ENCODE measurements around the gene INHBA.

Gene INHBA

DNA sequence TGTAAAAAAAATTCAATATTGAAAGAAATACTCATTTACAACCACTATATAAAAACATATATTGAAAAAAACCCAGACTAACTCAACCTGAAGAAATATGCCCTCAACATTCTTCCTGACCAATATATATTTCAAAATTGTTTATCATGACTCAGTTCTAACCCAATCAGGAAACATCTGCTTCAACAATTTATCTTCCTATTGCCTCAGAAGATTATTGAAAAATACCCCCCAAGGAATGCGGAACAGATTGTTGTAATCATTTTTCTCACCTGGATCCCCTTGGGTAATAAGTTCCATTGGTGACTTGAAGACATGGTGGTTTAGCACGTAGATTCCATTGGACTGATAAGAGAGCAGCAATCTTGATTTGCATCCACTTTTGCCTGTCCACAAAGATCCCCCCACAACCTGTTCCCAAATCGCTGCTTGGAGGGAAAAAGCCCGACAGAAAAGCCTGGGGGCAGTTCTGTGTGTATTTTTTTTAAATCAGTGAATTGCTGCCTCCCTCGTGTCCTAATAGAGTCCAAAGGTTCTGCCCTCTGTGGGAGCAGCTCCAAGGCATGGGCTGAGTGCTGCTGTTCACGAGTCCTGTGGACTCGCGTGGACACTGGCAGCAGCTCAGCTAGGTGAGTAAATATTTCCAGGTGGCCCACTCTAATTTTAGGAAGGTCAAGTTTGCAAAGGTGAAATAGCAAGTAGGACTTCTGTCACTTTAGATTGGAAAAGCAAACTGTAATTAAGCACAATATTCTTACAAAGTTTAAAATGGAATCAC is 5.9 kb upstream of the INHBA start:
- no peak overlapping the region for H3K14ac ChIP-seq (ENCODE audit: low read length)
- no peak overlapping the region for H4K8ac ChIP-seq (ENCODE audit: low read depth, low read length)
- no peak overlapping the region for H3K27ac ChIP-seq (replicated peaks; ENCODE audit: low read length)
- H3K36me3 ChIP-seq (replicated peaks in 1 of 2; ENCODE audit: control insufficient read depth in 2 of 2, insufficient read depth in 2 of 2, low read length in 2 of 2) = no peaks in the 10 kb centered on the region
- H3K9me3 ChIP-seq (replicated peaks in 1 of 2; ENCODE audit: control insufficient read depth in 2 of 2, insufficient read depth in 1 of 2, low read depth in 1 of 2, low read length in 2 of 2) = no peaks in the 10 kb centered on the region
- no peak for DNase-seq (ENCODE audit: low spot score)
- H3K79me1 ChIP-seq (ENCODE audit: low read depth, low read length) = no peaks in the 10 kb centered on the region
- no peak overlapping the region for H3K4me2 ChIP-seq (ENCODE audit: insufficient read depth, low read length, poor library complexity, severe bottlenecking)
- no peak overlapping the region for H2BK120ac ChIP-seq (ENCODE audit: low read depth, low read length)
- H4K91ac ChIP-seq (ENCODE audit: low read depth, low read length, poor library complexity) = no peak overlapping the region
- H2BK5ac ChIP-seq (ENCODE audit: low read length) = no peak overlapping the region
- H3K18ac ChIP-seq (ENCODE audit: low read length) = no peak overlapping the region
- H2BK15ac ChIP-seq (ENCODE audit: low read length) = no peak overlapping the region
- WGBS, 2 donors (ENCODE audit: extremely low coverage in 2 of 2, insufficient read length in 2 of 2, insufficient replicate concordance in 1 of 2) = no CpG with 5 or more reads among the region's 8 CpGs
- H2AK5ac ChIP-seq (ENCODE audit: low read depth, low read length) = no peak overlapping the region
- H3K23ac ChIP-seq (ENCODE audit: low read depth, low read length, poor library complexity) = no peak overlapping the region
- H3K27me3 ChIP-seq (ENCODE audit: control insufficient read depth in 3 of 3, insufficient read depth in 3 of 3, low read depth in 1 of 3, low read length in 3 of 3) = peaks cover 0 to 9% (median 3%) of the 10 kb centered on the region in 3 experiments
- no peak overlapping the region for H3K4me3 ChIP-seq (ENCODE audit: low read length in 2 of 2)
- no peak overlapping the region for H2BK12ac ChIP-seq (ENCODE audit: low read length)
- no peak overlapping the region for H3K4ac ChIP-seq (ENCODE audit: low read length)
- peaks cover 7 to 8% of the 10 kb centered on the region in 2 donors for H3K4me1 ChIP-seq (ENCODE audit: control insufficient read depth in 2 of 2, insufficient read depth in 1 of 2, low read depth in 1 of 2, low read length in 2 of 2)
- no peak overlapping the region for H2AFZ ChIP-seq (ENCODE audit: low read length)
- H3K9ac ChIP-seq (ENCODE audit: low read depth, low read length, poor library complexity) = no peak overlapping the region

DNA sequence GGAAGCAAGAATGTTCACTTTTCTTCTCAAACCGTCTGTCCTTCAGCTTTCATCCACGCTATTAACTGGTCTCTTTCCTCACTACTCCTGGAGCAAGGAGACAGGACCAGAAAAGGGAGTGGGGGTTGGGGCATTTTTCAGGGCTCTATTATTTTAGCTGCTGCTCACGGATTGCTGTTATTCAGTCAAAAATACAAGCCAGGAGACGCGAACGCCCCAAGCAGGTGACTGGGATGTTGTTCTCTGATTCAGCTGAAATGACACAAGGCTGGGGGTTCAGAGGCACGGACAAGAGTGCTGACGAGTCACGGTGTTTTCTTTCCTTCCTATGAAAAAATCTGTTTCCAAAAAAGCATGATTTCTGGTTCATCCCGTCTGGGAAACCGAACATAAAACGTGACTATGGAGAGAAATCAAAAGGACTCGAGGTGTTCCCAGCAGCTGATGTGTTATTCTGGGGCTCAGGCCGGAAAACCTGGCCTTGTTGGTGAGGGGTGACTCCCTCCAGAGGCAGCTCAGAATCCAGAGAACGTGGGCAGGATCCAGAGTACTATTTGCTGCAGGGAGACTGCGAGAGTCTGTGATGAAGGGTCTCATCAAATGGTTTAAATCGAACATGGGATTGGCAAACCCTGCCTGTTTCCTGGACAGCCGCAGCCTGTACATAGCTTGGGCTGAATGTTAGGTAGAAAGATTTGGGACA is 3.5 kb upstream of the INHBA start:
- Histone ChIP-seq H4K8ac (ENCODE audit: low read depth, low read length) (no peak overlapping the region), H2BK12ac (ENCODE audit: low read length) (no peak overlapping the region), H2BK5ac (ENCODE audit: low read length) (no peak overlapping the region), H4K91ac (ENCODE audit: low read depth, low read length, poor library complexity) (no peak overlapping the region), H3K36me3 (replicated peaks in 1 of 2; ENCODE audit: control insufficient read depth in 2 of 2, insufficient read depth in 2 of 2, low read length in 2 of 2) (no peaks in the 10 kb centered on the region), H2AK5ac (ENCODE audit: low read depth, low read length) (no peak overlapping the region), H3K18ac (ENCODE audit: low read length) (no peak overlapping the region), H2BK15ac (ENCODE audit: low read length) (no peak overlapping the region), H3K4ac (ENCODE audit: low read length) (no peak overlapping the region), H3K4me3 (ENCODE audit: low read length in 2 of 2) (no peak overlapping the region), H3K9me3 (replicated peaks in 1 of 2; ENCODE audit: control insufficient read depth in 2 of 2, insufficient read depth in 1 of 2, low read depth in 1 of 2, low read length in 2 of 2) (no peaks in the 10 kb centered on the region), H3K14ac (ENCODE audit: low read length) (no peak overlapping the region), H3K4me2 (ENCODE audit: insufficient read depth, low read length, poor library complexity, severe bottlenecking) (peak overlapping the region; percentile 90), H3K27me3 (ENCODE audit: control insufficient read depth in 3 of 3, insufficient read depth in 3 of 3, low read depth in 1 of 3, low read length in 3 of 3) (peaks cover 0 to 9% (median 3%) of the 10 kb centered on the region in 3 experiments), H2AFZ (ENCODE audit: low read length) (peak overlapping the region; percentile 95), H3K79me1 (ENCODE audit: low read depth, low read length) (no peaks in the 10 kb centered on the region), H3K4me1 (ENCODE audit: control insufficient read depth in 2 of 2, insufficient read depth in 1 of 2, low read depth in 1 of 2, low read length in 2 of 2) (peaks cover 8 to 13% of the 10 kb centered on the region in 2 donors), H2BK120ac (ENCODE audit: low read depth, low read length) (no peak overlapping the region), H3K9ac (ENCODE audit: low read depth, low read length, poor library complexity) (no peak overlapping the region), H3K23ac (ENCODE audit: low read depth, low read length, poor library complexity) (no peak overlapping the region), H3K27ac (replicated peaks; ENCODE audit: low read length) (no peak overlapping the region)
- no peak for DNase-seq (ENCODE audit: low spot score)
- WGBS, 2 donors (ENCODE audit: extremely low coverage in 2 of 2, insufficient read length in 2 of 2, insufficient replicate concordance in 1 of 2) = no CpG with 5 or more reads among the region's 18 CpGs

DNA sequence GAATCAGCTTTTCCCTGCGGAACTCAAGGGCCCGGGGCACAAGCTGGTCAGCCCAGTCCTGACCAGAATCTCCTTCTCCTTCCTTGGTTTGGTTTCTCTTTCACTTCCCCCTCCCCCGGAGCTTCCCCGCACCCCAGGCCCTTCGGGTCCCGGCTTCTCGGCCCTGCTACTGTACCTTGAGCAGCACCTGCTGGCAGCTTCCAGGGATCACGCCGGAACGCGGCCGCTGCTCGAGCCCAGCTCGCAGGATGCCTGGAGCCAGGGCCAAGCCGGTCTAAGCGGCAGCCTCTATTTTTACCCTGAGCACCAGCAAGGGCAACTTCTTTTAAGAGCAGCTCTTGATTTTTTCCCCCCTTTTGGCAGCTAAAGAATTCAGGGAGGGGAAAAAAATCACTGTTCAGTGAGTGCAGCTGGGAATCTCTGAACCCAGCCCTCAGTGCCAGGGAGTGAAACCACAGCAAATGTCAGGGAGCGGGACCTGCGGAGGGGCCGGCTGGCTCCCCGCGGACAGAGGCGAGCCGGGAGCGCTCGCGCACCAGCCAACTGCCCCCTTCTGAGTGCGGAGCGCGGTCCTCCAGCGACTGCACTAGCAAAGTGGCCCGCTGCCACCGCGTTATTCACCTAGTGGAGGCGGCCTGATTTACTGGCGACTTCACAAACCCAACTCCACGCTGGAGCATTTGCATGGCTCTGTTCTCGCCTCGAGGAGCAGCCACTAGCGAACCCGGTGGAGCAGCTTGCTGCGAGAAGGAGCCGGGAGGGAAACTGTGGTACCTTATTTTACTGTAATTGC is 2.4 kb upstream of the INHBA start:
- peaks cover 12 to 20% of the 10 kb centered on the region in 2 donors for H3K4me1 ChIP-seq (ENCODE audit: control insufficient read depth in 2 of 2, insufficient read depth in 1 of 2, low read depth in 1 of 2, low read length in 2 of 2)
- H2AK5ac ChIP-seq (ENCODE audit: low read depth, low read length) = no peak overlapping the region
- no peak overlapping the region for H3K4ac ChIP-seq (ENCODE audit: low read length)
- no peaks in the 10 kb centered on the region for H3K79me1 ChIP-seq (ENCODE audit: low read depth, low read length)
- H2BK5ac ChIP-seq (ENCODE audit: low read length) = no peak overlapping the region
- no CpG with 5 or more reads among the region's 42 CpGs for WGBS, 2 donors (ENCODE audit: extremely low coverage in 2 of 2, insufficient read length in 2 of 2, insufficient replicate concordance in 1 of 2)
- H2BK120ac ChIP-seq (ENCODE audit: low read depth, low read length) = no peak overlapping the region
- H3K27ac ChIP-seq (replicated peaks; ENCODE audit: low read length) = no peak overlapping the region
- peak overlapping the region; percentile 37 for H3K9ac ChIP-seq (ENCODE audit: low read depth, low read length, poor library complexity)
- H3K27me3 ChIP-seq (ENCODE audit: control insufficient read depth in 3 of 3, insufficient read depth in 3 of 3, low read depth in 1 of 3, low read length in 3 of 3) = peaks cover 0 to 12% (median 3%) of the 10 kb centered on the region in 3 experiments
- peak overlapping the region; percentile 44 for H3K18ac ChIP-seq (ENCODE audit: low read length)
- H3K9me3 ChIP-seq (replicated peaks in 1 of 2; ENCODE audit: control insufficient read depth in 2 of 2, insufficient read depth in 1 of 2, low read depth in 1 of 2, low read length in 2 of 2) = no peaks in the 10 kb centered on the region
- no peak overlapping the region for H4K91ac ChIP-seq (ENCODE audit: low read depth, low read length, poor library complexity)
- H2AFZ ChIP-seq (ENCODE audit: low read length) = peak overlapping the region; percentile 95
- peak overlapping the region; percentile 90 for H3K4me2 ChIP-seq (ENCODE audit: insufficient read depth, low read length, poor library complexity, severe bottlenecking)
- DNase-seq (ENCODE audit: low spot score) = peak; percentile 72
- no peak overlapping the region for H2BK15ac ChIP-seq (ENCODE audit: low read length)
- peak overlapping the region; percentile 42 to 62 for H3K4me3 ChIP-seq (ENCODE audit: low read length in 2 of 2)
- no peaks in the 10 kb centered on the region for H3K36me3 ChIP-seq (replicated peaks in 1 of 2; ENCODE audit: control insufficient read depth in 2 of 2, insufficient read depth in 2 of 2, low read length in 2 of 2)
- H4K8ac ChIP-seq (ENCODE audit: low read depth, low read length) = no peak overlapping the region
- H3K23ac ChIP-seq (ENCODE audit: low read depth, low read length, poor library complexity) = no peak overlapping the region
- H3K14ac ChIP-seq (ENCODE audit: low read length) = no peak overlapping the region
- H2BK12ac ChIP-seq (ENCODE audit: low read length) = no peak overlapping the region

Data from neuronal stem cell (in vitro differentiated cells).